GM12892 (cell line): ENCODE data around the gene ZCCHC7.

Experiments used
- POLR2A ChIP-seq: IDR thresholded peaks from 2 replicates; pipeline ENCODE4 v1.6.1; 2011; ENCODE audit warnings: low read depth, low read length, control low read depth
- POLR2AphosphoS5 ChIP-seq: IDR thresholded peaks from 2 replicates; pipeline ENCODE4 v1.6.1; 2011; ENCODE audit warnings: low read depth, low read length, control low read depth
- TAF1 ChIP-seq: IDR thresholded peaks from 2 replicates; pipeline ENCODE4 v1.6.1; 2011; ENCODE audit warnings: low read depth, mild to moderate bottlenecking, control low read depth, low read length, borderline replicate concordance

DNA sequence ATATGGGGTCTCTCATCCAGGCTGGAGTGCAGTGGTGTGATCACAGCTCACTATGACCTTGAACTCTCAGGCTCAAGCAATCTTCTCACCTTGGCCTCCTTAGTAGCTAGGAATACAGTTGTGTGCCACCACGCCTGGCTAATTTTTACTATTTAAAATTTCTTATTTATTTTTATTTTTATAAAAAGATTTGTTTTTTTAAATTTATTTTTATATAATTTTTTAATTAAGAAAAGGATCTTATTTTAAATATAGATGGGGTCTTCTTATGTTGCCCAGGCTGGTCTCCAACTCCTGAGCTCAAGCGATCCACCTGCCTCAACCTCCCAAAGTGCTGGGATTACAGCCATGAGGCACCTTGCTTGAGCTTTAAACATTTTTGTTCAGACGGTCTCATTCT lies 2.4 kb upstream of the ZCCHC7 start:
- TF ChIP-seq POLR2A (no peak), POLR2AphosphoS5 (no peak), TAF1 (no peak)
